Activated naive CD4-positive, alpha-beta T cell (primary cell): Measurements from ENCODE around the gene C16orf95.

Source experiments
- DNase-seq, 4 experiments: peaks; one replicate each; lab custom pipeline; 2025; lab: John Stamatoyannopoulos, UW

Gene C16orf95

GRCh38 chr16:87332150-87332549 lies 15.0 kb upstream of the C16orf95 start:
- DNase-seq, result no peak

GRCh38 chr16:87331241-87331801 lies 14.1 kb upstream of the C16orf95 start:
- no peak for DNase-seq

- no peak for DNase-seq
Measured at GRCh38 chr16:87330646-87331045, 13.5 kb upstream of the C16orf95 start.

GRCh38 chr16:87330257-87330624 lies 13.0 kb upstream of the C16orf95 start:
- no peak for DNase-seq

DNA sequence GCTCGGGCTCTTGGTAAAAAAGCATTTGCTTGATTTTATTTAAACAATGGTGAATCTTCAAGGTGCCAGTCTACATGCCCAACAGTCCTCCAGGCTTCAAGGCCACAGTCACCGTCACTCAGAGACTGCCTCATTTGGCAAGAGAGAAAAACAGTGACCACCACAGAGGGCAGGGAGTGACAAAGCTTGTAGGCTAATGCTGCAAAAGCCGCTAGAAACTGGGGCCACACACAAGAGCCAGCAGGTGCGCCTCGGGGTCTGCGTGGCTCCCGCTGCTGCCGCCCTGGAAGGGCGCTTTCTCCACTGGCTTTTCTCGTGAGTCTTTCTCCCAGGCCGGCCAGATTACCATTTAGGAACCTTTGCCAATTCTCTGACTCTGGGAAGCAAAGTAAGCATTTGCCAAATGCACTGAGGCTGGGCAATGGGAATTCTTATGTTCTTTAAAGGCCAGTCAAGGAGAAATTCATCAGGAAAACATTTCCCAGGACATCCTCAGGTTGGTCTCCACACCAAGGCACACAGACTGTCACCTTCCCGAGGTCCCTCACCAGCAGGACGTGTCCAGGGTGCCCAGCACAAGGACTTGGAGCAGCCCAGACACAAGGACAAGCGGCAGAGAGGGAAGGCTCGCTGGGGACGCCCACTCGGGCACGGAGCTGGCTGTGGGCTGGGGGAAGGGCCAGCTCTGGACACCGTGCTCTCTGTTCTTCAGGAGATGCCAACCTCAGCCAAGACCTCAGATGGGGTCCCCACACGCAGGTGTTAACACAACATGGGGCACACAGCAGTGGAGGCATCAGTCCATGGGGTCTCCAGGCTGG lies 12.5 kb upstream of the C16orf95 start:
- DNase-seq, result no peak

DNA sequence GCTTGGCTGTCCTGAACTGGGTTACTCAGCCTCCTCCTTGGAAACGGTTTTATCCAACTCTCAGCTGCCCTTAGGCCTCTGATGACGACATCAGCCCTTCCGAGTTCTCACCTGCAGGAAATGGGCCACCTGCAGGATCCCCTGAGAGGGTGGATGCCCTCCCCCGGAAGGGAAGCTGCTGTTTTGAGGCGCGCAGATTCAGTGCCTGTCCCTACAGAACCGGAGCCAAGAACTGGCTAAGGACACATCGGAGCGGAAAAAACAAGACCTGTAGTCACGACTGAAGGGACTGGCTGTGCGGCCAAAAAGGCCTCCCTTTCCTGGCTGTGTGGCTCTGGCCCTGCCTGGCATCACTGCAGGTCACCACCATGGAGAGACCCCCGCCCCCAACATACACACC lies 11.7 kb upstream of the C16orf95 start:
- no peak for DNase-seq

DNA sequence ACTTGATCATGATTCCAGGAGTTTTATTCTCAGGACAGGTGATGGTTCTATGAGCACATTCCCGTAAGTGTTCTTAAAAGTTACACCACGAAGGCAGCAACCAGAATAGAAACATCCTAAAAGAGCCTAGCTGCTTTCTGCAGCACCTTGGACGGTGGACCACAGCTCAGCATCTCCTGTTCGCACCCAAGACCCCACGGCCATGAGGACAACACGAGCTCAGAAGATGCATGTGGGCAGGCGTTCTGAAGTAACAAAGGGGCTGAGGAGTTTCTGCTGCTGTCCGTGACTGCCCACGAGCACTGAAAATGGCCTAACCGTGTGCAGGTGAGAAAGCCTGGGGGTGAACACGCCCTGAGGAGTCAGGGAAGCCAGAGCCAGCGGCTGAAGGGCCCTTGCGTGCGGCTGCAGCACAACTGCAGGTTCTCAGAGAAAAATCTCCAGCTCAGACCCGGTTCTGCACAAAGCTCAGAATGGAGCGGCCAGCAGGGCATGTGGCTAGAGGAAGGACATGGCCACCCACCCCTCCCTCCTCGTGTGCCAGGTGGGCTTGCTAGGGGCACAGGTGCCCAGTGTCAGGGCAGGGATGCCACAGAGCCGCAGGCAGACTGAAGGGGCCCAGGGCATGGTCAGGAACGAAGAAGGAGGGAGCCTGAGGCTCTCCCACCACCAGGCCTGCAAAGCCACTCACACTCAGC lies 10.8 kb upstream of the C16orf95 start:
- DNase-seq, result no peak

DNA sequence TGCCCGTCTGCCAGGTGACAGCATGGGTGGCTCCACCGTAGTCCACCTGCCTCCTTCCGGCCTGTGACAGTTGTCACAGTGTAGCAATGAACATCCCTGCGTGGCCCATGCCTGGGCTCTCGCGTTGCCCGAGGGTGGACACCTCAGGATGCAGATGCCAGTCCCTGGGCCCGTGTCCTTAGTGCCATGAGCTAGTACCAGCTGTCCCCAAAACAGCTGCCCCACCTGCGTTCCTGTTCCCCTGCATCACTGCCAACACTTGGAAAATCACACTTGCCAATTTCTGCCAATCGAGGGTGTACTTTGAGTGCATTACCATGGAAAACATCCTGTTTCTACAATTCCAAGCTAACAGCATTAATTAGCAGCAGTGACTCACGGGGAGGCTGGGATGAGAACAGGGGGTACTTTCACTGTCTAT lies 9.0 kb upstream of the C16orf95 start:
- DNase-seq, result no peak

GRCh38 chr16:87325423-87325858 lies 8.2 kb upstream of the C16orf95 start:
- no peak for DNase-seq

DNA sequence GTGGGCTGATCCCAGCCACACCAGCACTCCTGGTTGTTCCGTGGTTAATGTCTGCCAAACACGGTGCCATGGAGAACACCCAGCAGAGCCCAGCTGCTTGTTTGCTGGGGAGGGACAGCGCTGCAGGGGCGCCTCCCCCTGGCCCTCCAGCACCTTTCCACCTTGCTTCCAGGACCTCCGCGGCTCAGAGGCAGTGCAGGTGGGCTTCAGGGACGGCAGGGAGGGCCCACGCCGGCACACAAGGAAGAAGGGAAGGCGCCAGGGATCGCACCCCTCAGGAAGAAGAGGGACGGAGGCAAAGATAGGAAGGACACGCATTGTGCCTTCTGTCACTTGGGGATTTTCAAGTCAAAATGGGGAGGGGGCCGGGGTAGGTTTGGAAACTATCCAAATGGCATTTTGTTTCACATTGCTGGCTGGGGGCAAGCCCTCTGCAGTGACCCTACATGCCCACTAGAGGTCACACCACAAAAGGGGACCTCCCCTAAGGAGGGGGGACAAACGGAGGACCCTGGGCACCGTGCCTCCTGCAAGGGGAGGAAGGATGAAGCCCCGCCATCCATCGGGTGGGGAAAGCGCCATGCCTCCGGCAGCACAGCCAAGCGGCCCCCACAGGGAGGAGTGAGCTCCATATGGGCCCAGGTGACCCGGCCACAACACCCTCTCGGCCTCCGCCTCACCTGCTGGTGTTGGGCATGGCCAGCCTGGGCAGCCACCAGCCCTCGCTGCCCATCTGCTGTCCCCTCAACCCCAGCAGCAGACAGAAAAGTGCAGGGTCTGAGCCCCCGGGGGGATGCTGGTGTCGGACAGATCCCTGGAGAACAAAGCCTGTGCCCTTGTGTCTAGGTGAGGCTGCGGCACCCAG lies 7.5 kb upstream of the C16orf95 start:
- peak in 2 of 4 experiments; percentile 22 to 42 for DNase-seq

GRCh38 chr16:87323727-87324410 lies 6.7 kb upstream of the C16orf95 start:
- DNase-seq, result no peak

- no peak for DNase-seq
Measured at GRCh38 chr16:87322833-87323726, 5.9 kb upstream of the C16orf95 start.

- DNase-seq, result no peak
Measured at GRCh38 chr16:87322360-87322759, 5.2 kb upstream of the C16orf95 start.

DNA sequence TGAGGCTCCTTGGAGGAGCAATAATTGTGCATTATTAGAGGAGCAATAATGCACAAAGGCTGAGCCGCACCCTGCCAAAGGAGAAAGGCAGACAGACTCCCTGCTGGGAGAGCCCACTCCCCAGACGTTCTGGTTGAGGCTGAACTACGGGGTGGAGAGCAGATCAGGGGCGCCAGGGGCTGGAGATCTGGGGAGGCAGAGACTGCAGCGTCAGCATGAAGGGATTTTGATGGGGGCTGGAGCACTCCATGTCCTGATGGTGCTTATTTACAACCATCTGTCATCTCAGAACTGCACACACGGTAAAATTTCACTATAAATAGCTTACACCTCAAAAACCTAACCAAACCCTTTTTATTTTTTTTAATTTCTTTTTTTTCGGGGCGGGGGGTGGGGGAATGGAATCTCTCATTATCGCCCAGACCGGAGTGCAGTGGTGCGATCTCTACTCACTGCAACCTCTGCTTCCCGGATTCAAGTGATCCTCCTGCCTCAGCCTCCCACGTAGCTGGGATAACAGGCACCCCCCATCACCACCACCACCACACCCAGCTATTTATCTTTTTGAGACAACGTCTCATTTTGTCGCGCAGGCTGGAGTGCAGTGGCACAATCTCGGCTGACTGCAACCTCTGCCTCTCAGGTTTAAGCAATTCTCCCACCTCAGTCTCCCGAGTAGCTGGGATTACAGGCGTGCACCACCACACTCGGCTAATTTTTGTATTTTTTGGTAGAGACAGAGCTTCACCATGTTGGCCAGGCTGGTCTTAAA lies 4.3 kb upstream of the C16orf95 start:
- DNase-seq, result no peak

- no peak for DNase-seq
Measured at GRCh38 chr16:87320510-87321227, 3.5 kb upstream of the C16orf95 start.

GRCh38 chr16:87319997-87320491 lies 2.9 kb upstream of the C16orf95 start:
- DNase-seq, result no peak

- no peak for DNase-seq
Measured at GRCh38 chr16:87319011-87319410, 1.8 kb upstream of the C16orf95 start.

DNA sequence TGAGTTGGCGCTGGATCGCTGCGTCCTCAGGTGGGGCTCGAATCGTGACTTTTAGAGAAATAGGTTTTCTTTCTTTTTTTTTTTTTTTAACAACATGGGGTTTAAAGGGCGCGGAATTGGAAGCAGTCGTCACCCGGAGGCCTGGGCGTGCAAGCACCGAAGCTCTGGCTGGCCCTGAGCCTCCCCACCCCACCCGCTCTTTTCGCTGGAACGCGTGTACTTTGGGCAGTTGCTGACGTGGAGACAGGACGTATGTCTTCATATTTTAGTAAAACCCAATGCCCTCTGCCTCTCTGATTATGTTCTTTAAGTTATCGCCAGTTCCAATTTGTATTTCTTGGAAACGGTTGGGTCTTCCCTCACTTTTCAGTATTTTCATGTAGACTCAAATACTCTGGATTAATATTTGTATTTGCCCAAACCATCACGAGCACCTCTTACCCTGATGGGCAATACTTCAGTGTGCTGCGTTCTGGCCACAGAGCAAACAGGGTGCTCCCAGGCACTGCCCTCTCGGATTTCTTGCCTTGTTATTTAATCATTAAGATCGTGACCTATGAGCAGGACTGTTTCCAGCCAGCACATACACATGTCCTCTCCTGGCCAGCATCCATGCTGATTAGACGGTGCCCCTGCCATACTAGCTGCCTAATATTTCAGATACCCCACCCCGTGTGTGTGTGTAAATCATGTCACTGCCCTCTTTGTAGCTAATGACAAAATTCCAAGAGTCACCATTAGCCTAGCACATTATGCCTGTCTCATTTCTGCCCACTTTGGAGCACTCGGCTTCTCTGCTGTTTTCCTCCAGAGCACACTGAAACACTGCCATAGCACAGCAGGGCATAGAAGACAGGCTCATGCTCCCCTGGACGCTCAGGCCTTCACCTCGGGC lies 805 bp upstream of the C16orf95 start:
- DNase-seq, result no peak
